Osteoblast (primary cell): ENCODE data around the gene ATP2A3. TPM values are rescaled to one million over a fixed set of nuclear protein-coding genes. Genes with fewer than 3 reads are reported as not detected.
A peak's percentile ranks its signal among the peaks of the same experiment; 100 is the strongest.

ENCODE experiments used
- DNase-seq: peaks from one replicate; pipeline ENCODE4 v3.0.0; 2011; ENCODE audit warnings: low spot score, mixed read lengths; ENCODE audit not compliant: insufficient read length; ENCODE audit errors: missing footprints
- H2AFZ ChIP-seq: 2 replicates; pipeline ENCODE4 v1.6.0; 2011; ENCODE audit warnings: mild to moderate bottlenecking, low read length
- H3K27ac ChIP-seq: 2 replicates; pipeline ENCODE4 v1.5.1; 2011; ENCODE audit warnings: mild to moderate bottlenecking, low read depth, low read length, moderate library complexity
- H3K27me3 ChIP-seq: 2 replicates; pipeline ENCODE4 v1.6.0; 2012; ENCODE audit warnings: mild to moderate bottlenecking, control low read depth, inconsistent platforms, low read length, moderate library complexity; ENCODE audit not compliant: insufficient read depth
- H3K36me3 ChIP-seq: 2 replicates; pipeline ENCODE4 v1.5.1; 2011; ENCODE audit warnings: mild to moderate bottlenecking, low read length, control low read depth, moderate library complexity; ENCODE audit not compliant: insufficient read depth
- H3K4me1 ChIP-seq: 2 replicates; pipeline ENCODE4 v1.5.1; 2011; ENCODE audit warnings: mild to moderate bottlenecking, low read length, control low read depth, moderate library complexity; ENCODE audit not compliant: insufficient read depth
- H3K4me2 ChIP-seq: 2 replicates; pipeline ENCODE4 v1.6.0; 2011; ENCODE audit warnings: mild to moderate bottlenecking, low read length; ENCODE audit not compliant: insufficient read depth
- H3K4me3 ChIP-seq: fragments of 200-600 bp; sonication (generic); 3 replicates; pipeline ENCODE4 v1.5.1; 2012; ENCODE audit warnings: mild to moderate bottlenecking, low read length, inconsistent platforms; ENCODE audit not compliant: insufficient read depth
- H3K79me2 ChIP-seq: 2 replicates; pipeline ENCODE4 v1.6.0; 2012; ENCODE audit warnings: mild to moderate bottlenecking, low read length, control low read depth, inconsistent platforms; ENCODE audit not compliant: insufficient read depth
- H3K9me3 ChIP-seq: 2 replicates; pipeline ENCODE4 v1.5.1; 2011; ENCODE audit warnings: low read depth, low read length, control low read depth
- H4K20me1 ChIP-seq: 2 replicates; pipeline ENCODE4 v1.6.0; 2012; ENCODE audit warnings: mild to moderate bottlenecking, low read length, control low read depth; ENCODE audit not compliant: insufficient read depth
- CTCF ChIP-seq: IDR thresholded peaks from 2 replicates; pipeline ENCODE4 v1.5.1; 2011; ENCODE audit warnings: mild to moderate bottlenecking, low read depth, low read length, moderate library complexity; ENCODE audit errors: extremely low read depth
- total RNA-seq: library from RNA; depleted of rRNA; stranded (reverse); fragments of >200 nt; gene quantifications from 2 replicates; pipeline ENCODE4 v1.2.3, GENCODE V29; 2012

Gene ATP2A3
- total RNA-seq, 1 donor, result 1.4 TPM

GRCh38 chr17:3968015-3968414 is 3.8 kb upstream of the ATP2A3 start:
- peak; percentile 48 for DNase-seq
- no peak overlapping the region for H2AFZ ChIP-seq
- no peaks in the 10 kb centered on the region for H3K9me3 ChIP-seq
- peaks cover 24% of the 10 kb centered on the region for H3K27me3 ChIP-seq
- H3K4me2 ChIP-seq, result no peak overlapping the region
- H3K79me2 ChIP-seq, result no peaks in the 10 kb centered on the region
- no peak for TF ChIP-seq CTCF
- no peaks in the 10 kb centered on the region for H3K36me3 ChIP-seq
- no peak overlapping the region for H3K4me3 ChIP-seq
- H3K27ac ChIP-seq, result no peak overlapping the region
- H4K20me1 ChIP-seq, result peaks cover 2% of the 10 kb centered on the region
- H3K4me1 ChIP-seq, result peaks cover 4% of the 10 kb centered on the region

GRCh38 chr17:3966720-3967363 is 2.6 kb upstream of the ATP2A3 start:
- Histone ChIP-seq H3K4me3 (no peak overlapping the region), H4K20me1 (peaks cover 2% of the 10 kb centered on the region), H3K79me2 (no peaks in the 10 kb centered on the region), H3K9me3 (no peaks in the 10 kb centered on the region), H3K4me2 (no peak overlapping the region), H3K4me1 (peaks cover 4% of the 10 kb centered on the region), H3K27me3 (peaks cover 36% of the 10 kb centered on the region), H2AFZ (no peak overlapping the region), H3K36me3 (no peaks in the 10 kb centered on the region), H3K27ac (no peak overlapping the region)
- DNase-seq, result no peak
- TF ChIP-seq CTCF, result no peak

DNA sequence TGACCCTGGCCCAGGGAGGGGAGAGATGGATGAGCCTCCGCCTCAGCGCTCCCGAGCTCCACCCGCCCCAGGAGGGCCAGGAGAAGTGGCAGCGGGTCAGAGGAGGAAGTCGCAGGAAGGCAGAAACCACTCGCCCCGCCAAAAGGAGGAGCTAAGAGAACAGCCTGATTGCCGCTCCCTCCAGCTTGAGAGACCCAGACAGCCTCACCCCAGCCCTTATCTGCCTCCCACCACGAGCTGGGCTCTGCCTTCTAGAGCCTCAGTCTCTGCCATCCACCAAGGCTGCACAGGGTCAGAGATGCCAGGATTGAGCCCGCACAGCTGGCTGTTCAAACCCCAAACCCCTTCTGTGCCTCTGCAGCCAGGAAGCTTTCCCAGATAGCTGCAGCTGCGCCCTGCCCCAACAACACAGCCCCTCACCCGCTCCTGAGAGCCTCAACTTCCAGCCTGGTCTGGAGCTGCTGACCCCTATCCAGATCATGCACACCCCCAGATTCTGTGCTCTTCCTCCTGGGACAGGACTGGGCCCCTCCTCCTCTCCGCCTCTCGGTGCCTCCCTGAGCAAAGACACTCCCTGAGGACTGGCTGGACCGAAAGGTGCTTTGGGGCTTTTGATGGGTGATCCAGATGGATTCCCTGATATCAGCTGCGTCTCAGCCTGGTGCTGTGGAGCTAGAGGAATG is 1.0 kb upstream of the ATP2A3 start:
- Histone ChIP-seq H3K36me3 (no peaks in the 10 kb centered on the region), H3K9me3 (no peaks in the 10 kb centered on the region), H3K4me2 (peak overlapping the region; percentile 72), H2AFZ (peak overlapping the region; percentile 65), H3K4me3 (peak overlapping the region; percentile 59), H3K79me2 (no peaks in the 10 kb centered on the region), H4K20me1 (peaks cover 2% of the 10 kb centered on the region), H3K4me1 (peaks cover 4% of the 10 kb centered on the region), H3K27me3 (peaks cover 41% of the 10 kb centered on the region), H3K27ac (no peak overlapping the region)
- no peak for TF ChIP-seq CTCF
- DNase-seq, result peak; percentile 92
